PC-9 (cell line): ENCODE measurements around the gene SYK. TPM values are rescaled to one million over a fixed set of nuclear protein-coding genes. Genes with fewer than 3 reads are reported as not detected.

Experiments
- BruUV-seq: library from RNA; stranded (reverse); fragments of 400-500 nt; replicated peaks from 2 replicates; lab custom pipeline; 2021; lab: Mats Ljungman, UMichigan
- CTCF ChIA-PET: fragments of 300-600 bp; sonication (Branson Sonifier 250); formaldehyde crosslinking; loops from one replicate; lab custom pipeline; 2022; ENCODE audit warnings: antibody characterized with exemption; lab: Charles Lee
- POLR2A ChIA-PET: fragments of 300-600 bp; sonication (Branson Sonifier 250); formaldehyde crosslinking; loops from one replicate; lab custom pipeline; 2022; ENCODE audit warnings: antibody characterized with exemption; ENCODE audit not compliant: unreplicated experiment; lab: Charles Lee
- DNase-seq, 2 experiments: peaks; one replicate each; pipeline versions ENCODE4 v3.0.0 to v3.0.0-alpha.2; 2015 to 2022; ENCODE audit warnings: mixed read lengths in 1 of 2
- H2AFZ ChIP-seq: fragments of 200-600 bp; sonication (generic); 2 replicates; pipeline ENCODE4 v1.8.1; 2017; ENCODE audit warnings: antibody characterized with exemption
- H3F3A ChIP-seq: fragments of 200-600 bp; sonication (generic); 2 replicates; pipeline ENCODE4 v1.8.1; 2017; ENCODE audit warnings: antibody characterized with exemption, mild to moderate bottlenecking, low read depth; ENCODE audit not compliant: insufficient read depth
- H3K27ac ChIP-seq: fragments of 200-600 bp; sonication (generic); 2 replicates; pipeline ENCODE4 v1.6.1; 2016; ENCODE audit warnings: mixed run types
- H3K27me3 ChIP-seq: fragments of 200-600 bp; sonication (generic); 2 replicates; pipeline ENCODE4 v1.6.1; 2016; ENCODE audit warnings: low read depth, mixed run types; ENCODE audit not compliant: insufficient read depth
- H3K36me3 ChIP-seq: fragments of 200-600 bp; sonication (generic); 2 replicates; pipeline ENCODE4 v1.6.1; 2016; ENCODE audit warnings: low read depth, mixed run types
- H3K4me1 ChIP-seq: fragments of 200-600 bp; sonication (generic); replicated peaks from 2 replicates; pipeline ENCODE4 v1.6.1; 2016; ENCODE audit warnings: mixed run types; ENCODE audit not compliant: insufficient read depth
- H3K4me2 ChIP-seq: fragments of 200-600 bp; sonication (generic); 2 replicates; pipeline ENCODE4 v1.6.1; 2017; ENCODE audit warnings: mixed run types
- H3K4me3 ChIP-seq: fragments of 200-600 bp; sonication (generic); 2 replicates; pipeline ENCODE4 v1.6.1; 2016; ENCODE audit warnings: mixed run types
- H3K79me2 ChIP-seq: fragments of 200-600 bp; sonication (generic); 2 replicates; pipeline ENCODE4 v1.6.1; 2017; ENCODE audit warnings: low read depth, mixed run types
- H3K9me2 ChIP-seq: fragments of 200-600 bp; sonication (generic); 2 replicates; pipeline ENCODE4 v1.8.1; 2017; ENCODE audit warnings: mild to moderate bottlenecking; ENCODE audit not compliant: insufficient read depth
- H3K9me3 ChIP-seq: fragments of 200-600 bp; sonication (generic); 2 replicates; pipeline ENCODE4 v1.8.1; 2016; ENCODE audit warnings: low read depth; ENCODE audit not compliant: insufficient read depth
- H4K20me1 ChIP-seq: fragments of 200-600 bp; sonication (generic); 2 replicates; pipeline ENCODE4 v1.8.1; 2017; ENCODE audit not compliant: insufficient read depth
- EZH2 ChIP-seq: fragments of 200-600 bp; sonication (generic); IDR thresholded peaks from 2 replicates; pipeline ENCODE4 v1.8.0; 2017; ENCODE audit warnings: antibody characterized with exemption, low read depth
- intact Hi-C: fragments of 100-400 bp; cut with micrococcal nuclease; formaldehyde crosslinking; loops from one replicate; pipeline ENCODE4 v1.10.0; 2022; ENCODE audit not compliant: unreplicated experiment
- total RNA-seq: library from RNA; stranded (reverse); gene quantifications from 2 replicates; pipeline ENCODE4 v1.2.3, GENCODE V29; 2021
- TF ChIP-seq, protein P1 (sequence below): fragments of 200-600 bp; sonication (generic); conservative IDR thresholded peaks from 2 replicates; pipeline ENCODE4 v1.6.1; 2017; ENCODE audit warnings: mixed run types, antibody characterized with exemption, mild to moderate bottlenecking, moderate library complexity

Gene SYK
- total RNA-seq, 1 experiment from 2014 or later: 32.1 TPM

GRCh38 chr9:90766731-90767130, 34.9 kb upstream of the SYK start:
- H3K36me3 ChIP-seq: no peaks in the 10 kb centered on the region
- BruUV-seq: no TSS peak
- DNase-seq: no peak
- H2AFZ ChIP-seq: no peak overlapping the region
- no peak overlapping the region for H3K4me3 ChIP-seq
- peaks cover 11% of the 10 kb centered on the region for H3K9me3 ChIP-seq
- H3K79me2 ChIP-seq: no peaks in the 10 kb centered on the region
- ChIA-PET CTCF (no interaction called here), POLR2A (interaction anchor here (0.6 kb wide), 1 partner anchor 221 kb away, joined by 10 read pairs; no protein-coding TSS in a partner anchor)
- H3K4me2 ChIP-seq: no peak overlapping the region
- H3K9me2 ChIP-seq: no peaks in the 10 kb centered on the region
- no peaks in the 10 kb centered on the region for H4K20me1 ChIP-seq
- no peak overlapping the region for H3K27ac ChIP-seq
- intact Hi-C loops: no loop called here
- TF ChIP-seq, protein P1, sequence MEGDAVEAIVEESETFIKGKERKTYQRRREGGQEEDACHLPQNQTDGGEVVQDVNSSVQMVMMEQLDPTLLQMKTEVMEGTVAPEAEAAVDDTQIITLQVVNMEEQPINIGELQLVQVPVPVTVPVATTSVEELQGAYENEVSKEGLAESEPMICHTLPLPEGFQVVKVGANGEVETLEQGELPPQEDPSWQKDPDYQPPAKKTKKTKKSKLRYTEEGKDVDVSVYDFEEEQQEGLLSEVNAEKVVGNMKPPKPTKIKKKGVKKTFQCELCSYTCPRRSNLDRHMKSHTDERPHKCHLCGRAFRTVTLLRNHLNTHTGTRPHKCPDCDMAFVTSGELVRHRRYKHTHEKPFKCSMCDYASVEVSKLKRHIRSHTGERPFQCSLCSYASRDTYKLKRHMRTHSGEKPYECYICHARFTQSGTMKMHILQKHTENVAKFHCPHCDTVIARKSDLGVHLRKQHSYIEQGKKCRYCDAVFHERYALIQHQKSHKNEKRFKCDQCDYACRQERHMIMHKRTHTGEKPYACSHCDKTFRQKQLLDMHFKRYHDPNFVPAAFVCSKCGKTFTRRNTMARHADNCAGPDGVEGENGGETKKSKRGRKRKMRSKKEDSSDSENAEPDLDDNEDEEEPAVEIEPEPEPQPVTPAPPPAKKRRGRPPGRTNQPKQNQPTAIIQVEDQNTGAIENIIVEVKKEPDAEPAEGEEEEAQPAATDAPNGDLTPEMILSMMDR: no peak
- no peak for TF ChIP-seq EZH2
- H3K27me3 ChIP-seq: no peaks in the 10 kb centered on the region
- no peaks in the 10 kb centered on the region for H3K4me1 ChIP-seq
- no peaks in the 10 kb centered on the region for H3F3A ChIP-seq

DNA sequence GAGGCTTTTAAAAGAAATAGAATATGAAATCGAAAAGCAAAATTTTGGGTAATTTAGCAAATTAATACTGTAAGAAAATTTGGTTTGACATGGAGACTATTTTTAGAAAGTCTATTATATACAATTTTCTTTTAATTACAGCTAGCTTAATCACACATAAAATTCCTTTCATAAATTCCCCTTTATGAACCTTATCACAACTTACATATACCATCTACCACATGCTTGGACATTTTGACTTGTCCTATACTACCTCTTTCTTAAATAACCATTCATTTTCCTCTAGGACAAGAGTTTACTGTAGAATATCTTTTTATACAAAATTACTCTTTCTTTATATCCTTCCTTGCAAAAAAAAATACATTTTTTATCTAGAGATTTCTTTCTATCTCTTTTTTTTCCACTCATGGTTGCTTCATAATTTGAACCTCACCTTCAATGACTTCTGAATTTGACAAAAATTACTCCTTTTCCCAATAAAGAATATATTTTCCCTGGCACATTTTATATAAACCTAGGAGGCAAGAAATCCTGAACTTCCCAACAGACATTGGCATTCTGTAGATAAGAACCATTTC, 34.0 kb upstream of the SYK start:
- CTCF ChIA-PET: no interaction called here
- no peaks in the 10 kb centered on the region for H3K9me2 ChIP-seq
- no peaks in the 10 kb centered on the region for H4K20me1 ChIP-seq
- no peaks in the 10 kb centered on the region for H3K27me3 ChIP-seq
- TF ChIP-seq, protein P1: no peak
- no peak for TF ChIP-seq EZH2
- BruUV-seq: no TSS peak
- H3F3A ChIP-seq: no peaks in the 10 kb centered on the region
- H3K4me1 ChIP-seq: no peaks in the 10 kb centered on the region
- no peak overlapping the region for H2AFZ ChIP-seq
- H3K9me3 ChIP-seq: peaks cover 11% of the 10 kb centered on the region
- H3K79me2 ChIP-seq: no peaks in the 10 kb centered on the region
- H3K36me3 ChIP-seq: no peaks in the 10 kb centered on the region
- no peak overlapping the region for H3K27ac ChIP-seq
- no peak overlapping the region for H3K4me2 ChIP-seq
- POLR2A ChIA-PET: no interaction called here
- H3K4me3 ChIP-seq: no peak overlapping the region
- DNase-seq: no peak
- intact Hi-C loops: no loop called here

DNA sequence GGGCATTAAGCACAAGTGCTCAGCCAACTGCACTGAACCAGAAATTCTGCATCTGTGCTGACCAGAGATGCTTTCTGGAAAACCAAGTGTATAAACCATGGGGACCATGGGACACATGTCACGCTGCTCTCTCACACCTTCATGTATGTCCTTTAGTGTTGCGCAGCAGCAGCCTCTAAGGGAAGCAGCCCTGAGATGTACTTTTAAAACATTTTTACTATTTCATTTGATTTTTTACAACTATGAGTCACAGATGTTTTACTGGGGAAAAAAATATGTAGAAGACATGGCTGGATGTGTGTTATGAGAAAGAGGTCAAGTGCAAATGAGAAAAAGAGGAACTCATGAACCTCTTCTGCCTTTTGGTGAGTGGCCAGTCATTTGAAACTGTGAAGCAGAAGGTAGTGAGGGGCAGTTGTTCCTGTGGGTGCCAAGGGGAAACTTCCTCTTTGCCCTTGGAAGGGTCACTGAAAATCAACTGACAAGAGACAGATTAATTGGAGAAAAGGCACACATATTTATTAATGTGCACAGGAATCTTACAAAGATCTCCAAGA, 31.4 kb upstream of the SYK start:
- H3K79me2 ChIP-seq: no peaks in the 10 kb centered on the region
- DNase-seq: no peak
- H3K4me2 ChIP-seq: no peak overlapping the region
- no peaks in the 10 kb centered on the region for H3K27me3 ChIP-seq
- ChIA-PET CTCF (no interaction called here), POLR2A (no interaction called here)
- intact Hi-C loops: loop anchor here (5.0 kb wide), 1 partner anchor 628 kb away; no protein-coding TSS in a partner anchor
- H2AFZ ChIP-seq: no peak overlapping the region
- H3K9me2 ChIP-seq: no peaks in the 10 kb centered on the region
- H3F3A ChIP-seq: no peaks in the 10 kb centered on the region
- peaks cover 11% of the 10 kb centered on the region for H3K9me3 ChIP-seq
- H3K27ac ChIP-seq: no peak overlapping the region
- no peaks in the 10 kb centered on the region for H3K36me3 ChIP-seq
- no TSS peak for BruUV-seq
- TF ChIP-seq, protein P1: no peak
- TF ChIP-seq EZH2: no peak
- H3K4me3 ChIP-seq: no peak overlapping the region
- no peaks in the 10 kb centered on the region for H3K4me1 ChIP-seq
- no peaks in the 10 kb centered on the region for H4K20me1 ChIP-seq
